GM12874 (cell line): Measurements from ENCODE around the gene GAL3ST3.

Experiments
- CTCF ChIP-seq: IDR thresholded peaks from 2 replicates; pipeline ENCODE4 v1.5.1; 2011; ENCODE audit warnings: low read depth, mild to moderate bottlenecking, control low read depth, low read length, moderate library complexity; ENCODE audit not compliant: insufficient read depth

The GAL3ST3 gene

GRCh38 chr11:66020618-66021357, 28.2 kb downstream of the GAL3ST3 start:
- no peak for TF ChIP-seq CTCF

DNA sequence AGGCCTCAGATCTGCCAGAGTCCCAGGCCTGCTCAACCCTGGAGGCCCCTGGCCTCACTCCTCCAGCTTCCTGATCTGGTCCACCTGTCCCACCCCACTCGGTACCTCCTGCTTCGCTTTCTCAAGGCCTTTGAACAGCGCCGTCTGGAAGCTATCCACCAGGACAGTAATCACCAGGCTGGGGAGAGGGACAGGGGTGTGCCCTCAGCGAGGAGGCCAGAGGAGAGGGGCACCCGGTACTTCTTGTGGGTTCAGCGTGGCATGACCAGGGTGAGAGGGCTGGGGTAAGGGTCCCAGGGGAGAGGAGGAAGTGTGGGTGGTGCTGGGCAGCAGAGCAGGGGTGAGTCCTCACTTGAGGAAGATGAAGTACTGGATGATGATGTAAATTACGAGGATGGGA, 28.7 kb downstream of the GAL3ST3 start:
- no peak for TF ChIP-seq CTCF

DNA sequence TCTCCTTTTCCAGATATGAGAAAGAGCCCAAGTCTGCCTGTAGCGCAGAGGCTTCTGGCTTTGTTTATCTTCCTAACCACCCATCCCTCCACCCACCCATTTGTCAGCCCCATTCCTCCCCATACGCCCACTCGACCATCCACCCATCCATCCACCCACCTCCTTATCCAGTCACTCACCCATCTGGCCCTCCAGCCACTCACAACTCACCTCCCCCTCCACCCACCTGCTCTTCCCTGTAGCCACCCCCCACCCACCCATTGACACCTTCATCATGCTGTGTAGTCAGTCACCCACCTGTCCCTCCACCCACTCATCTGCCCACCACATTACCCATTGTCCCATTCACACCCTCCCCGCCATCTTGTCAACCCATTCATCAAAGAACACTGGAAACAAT, 31.6 kb downstream of the GAL3ST3 start:
- no peak for TF ChIP-seq CTCF

GRCh38 chr11:66016793-66017177, 32.2 kb downstream of the GAL3ST3 start:
- no peak for TF ChIP-seq CTCF

GRCh38 chr11:66015936-66016792, 32.8 kb downstream of the GAL3ST3 start:
- TF ChIP-seq CTCF: no peak

DNA sequence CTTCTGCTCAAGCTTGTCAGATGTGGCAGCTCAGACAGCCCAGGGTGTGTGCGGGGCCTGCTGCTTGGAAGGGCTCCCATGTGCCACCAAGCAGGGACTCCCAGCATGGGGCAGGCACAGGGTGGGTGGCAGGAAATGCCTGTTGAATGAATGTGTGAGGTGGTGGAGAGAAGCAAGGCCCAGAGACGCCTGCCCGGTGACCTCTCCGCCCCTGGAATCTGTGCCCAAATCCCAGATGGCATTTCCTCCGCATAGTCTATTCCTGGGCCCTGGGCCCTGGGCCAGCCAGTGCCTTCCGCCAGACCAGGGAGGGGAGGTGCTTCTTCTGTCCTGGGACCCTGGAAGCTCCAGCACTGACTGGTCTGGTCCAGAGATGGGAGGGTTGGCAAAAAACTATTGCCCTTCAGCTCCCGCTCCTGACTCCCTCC, 33.5 kb downstream of the GAL3ST3 start:
- TF ChIP-seq CTCF: no peak

DNA sequence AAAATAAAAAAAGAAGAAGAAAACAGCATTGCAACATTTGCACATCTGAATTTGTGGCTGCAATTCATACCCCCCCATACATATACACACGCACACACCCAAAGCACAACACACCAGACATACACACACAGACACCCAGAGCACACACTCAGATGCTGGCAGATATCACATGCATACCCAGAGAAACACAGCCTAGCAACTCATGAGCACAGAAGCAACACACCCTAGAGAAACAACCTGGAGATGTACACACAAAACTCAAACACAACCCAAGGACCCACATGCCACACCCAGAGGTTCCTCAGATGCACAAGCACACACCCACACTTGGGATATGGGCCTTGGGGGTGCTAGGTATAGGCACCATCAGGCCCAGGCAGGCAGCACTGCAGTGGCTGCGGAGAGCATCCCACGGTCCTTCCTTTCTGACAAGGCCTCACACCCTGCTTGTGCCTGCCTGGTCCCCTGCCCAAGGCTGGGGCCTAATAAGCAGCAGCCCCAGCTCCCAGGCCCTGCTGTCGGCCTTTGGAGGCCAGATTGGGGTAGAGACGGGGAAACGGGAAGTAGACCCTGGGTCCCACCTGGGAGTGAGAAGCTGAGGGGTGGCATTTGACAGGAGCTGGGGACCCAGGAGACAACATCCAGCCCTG, 34.0 kb downstream of the GAL3ST3 start:
- no peak for TF ChIP-seq CTCF
